Smooth muscle cell (in vitro differentiated cells): ENCODE measurements around the gene NQO2. TPM values are rescaled to one million over a fixed set of nuclear protein-coding genes. Genes with fewer than 3 reads are reported as not detected.

Source experiments
- DNase-seq: peaks from one replicate; lab custom pipeline; 2025; ENCODE audit not compliant: unreplicated experiment; lab: John Stamatoyannopoulos, UW
- H2AFZ ChIP-seq: fragments of 200-600 bp; sonication (generic); 2 replicates; pipeline ENCODE4 v1.6.0; 2016; ENCODE audit warnings: antibody characterized with exemption, low read depth, mild to moderate bottlenecking
- H3F3A ChIP-seq: fragments of 200-600 bp; sonication (generic); 2 replicates; pipeline ENCODE4 v1.6.0; 2017; ENCODE audit warnings: antibody characterized with exemption, low read depth
- H3K27ac ChIP-seq: fragments of 200-600 bp; sonication (generic); 2 replicates; pipeline ENCODE4 v1.5.1; 2016; ENCODE audit warnings: low read depth, mild to moderate bottlenecking
- H3K27me3 ChIP-seq: fragments of 200-600 bp; sonication (generic); 2 replicates; pipeline ENCODE4 v1.6.1; 2016; ENCODE audit warnings: low read depth, mild to moderate bottlenecking
- H3K36me3 ChIP-seq: fragments of 200-600 bp; sonication (generic); 2 replicates; pipeline ENCODE4 v1.5.1; 2016; ENCODE audit warnings: low read depth
- H3K4me1 ChIP-seq: fragments of 200-600 bp; sonication (generic); 2 replicates; pipeline ENCODE4 v1.5.1; 2016; ENCODE audit warnings: low read depth
- H3K4me2 ChIP-seq: fragments of 200-600 bp; sonication (generic); 2 replicates; pipeline ENCODE4 v1.6.0; 2016; ENCODE audit warnings: mild to moderate bottlenecking
- H3K4me3 ChIP-seq: fragments of 200-600 bp; sonication (generic); 2 replicates; pipeline ENCODE4 v1.5.1; 2016; ENCODE audit warnings: mild to moderate bottlenecking
- H3K79me2 ChIP-seq: fragments of 200-600 bp; sonication (generic); 2 replicates; pipeline ENCODE4 v1.6.0; 2016; ENCODE audit warnings: low read depth, mild to moderate bottlenecking
- H3K9ac ChIP-seq: fragments of 200-600 bp; sonication (generic); 2 replicates; pipeline ENCODE4 v1.6.0; 2016; ENCODE audit warnings: low read depth
- H3K9me3 ChIP-seq: fragments of 200-600 bp; sonication (generic); replicated peaks from 2 replicates; pipeline ENCODE4 v1.5.1; 2016; ENCODE audit warnings: low read depth
- H4K20me1 ChIP-seq: fragments of 200-600 bp; sonication (generic); 2 replicates; pipeline ENCODE4 v1.6.0; 2016; ENCODE audit warnings: low read depth
- WGBS: methylation state at CpG from one replicate; pipeline ENCODE4 v1.1.7; 2016; ENCODE audit warnings: low lambda C conversion rate; 5-methylcytosine and 5-hydroxymethylcytosine counted together
- polyA plus RNA-seq: library from polyadenylated mRNA; unstranded; fragments of >200 nt; fragmentation: Nextera tagmentation; extraction: Ambion mirVana; gene quantifications from 2 replicates; pipeline ENCODE4 v1.2.1, GENCODE V29; 2016
- total RNA-seq: library from RNA; depleted of rRNA; stranded (reverse); fragments of >200 nt; gene quantifications from 2 replicates; pipeline ENCODE4 v1.2.3, GENCODE V29; 2014
- TF ChIP-seq, protein P1 (sequence below): fragments of 200-600 bp; sonication (generic); IDR thresholded peaks from 2 replicates; pipeline ENCODE4 v1.5.1; 2017; ENCODE audit warnings: borderline replicate concordance, mild to moderate bottlenecking, antibody characterized with exemption; ENCODE audit not compliant: insufficient read depth, poor library complexity, severe bottlenecking

NQO2 gene
- total and polyA plus RNA-seq, 2 experiments from 2014 or later, result 12.9 to 49.0 TPM

DNA sequence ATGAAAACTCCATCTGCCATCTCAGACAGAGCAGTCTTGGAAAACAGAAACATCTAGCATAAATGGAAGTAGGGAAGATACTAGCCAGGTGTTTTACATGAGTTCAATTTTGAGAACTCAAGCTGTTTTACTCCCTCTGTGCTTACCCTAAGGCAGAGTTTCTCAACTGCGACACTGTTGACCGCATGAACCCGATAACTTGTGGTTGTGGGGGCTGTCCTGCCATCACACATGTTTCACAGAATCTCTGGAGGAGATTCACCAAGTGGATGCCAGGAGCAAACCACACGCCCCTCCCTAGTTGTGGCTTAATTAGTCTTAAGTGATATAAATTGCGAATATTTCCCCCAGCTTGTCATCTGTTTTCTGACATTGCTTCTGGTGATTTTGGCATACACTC, 26.0 kb upstream of the NQO2 start:
- Histone ChIP-seq H3K4me1 (peaks cover 21% of the 10 kb centered on the region), H3K27ac (no peak overlapping the region), H3K9me3 (no peaks in the 10 kb centered on the region), H3K79me2 (peaks cover 9% of the 10 kb centered on the region), H3K27me3 (no peaks in the 10 kb centered on the region), H3K36me3 (no peaks in the 10 kb centered on the region), H2AFZ (no peak overlapping the region), H3K4me3 (no peak overlapping the region), H3K4me2 (no peak overlapping the region), H3K9ac (no peak overlapping the region), H4K20me1 (no peaks in the 10 kb centered on the region), H3F3A (peaks cover 24% of the 10 kb centered on the region)
- DNase-seq, result no peak
- TF ChIP-seq, protein P1, sequence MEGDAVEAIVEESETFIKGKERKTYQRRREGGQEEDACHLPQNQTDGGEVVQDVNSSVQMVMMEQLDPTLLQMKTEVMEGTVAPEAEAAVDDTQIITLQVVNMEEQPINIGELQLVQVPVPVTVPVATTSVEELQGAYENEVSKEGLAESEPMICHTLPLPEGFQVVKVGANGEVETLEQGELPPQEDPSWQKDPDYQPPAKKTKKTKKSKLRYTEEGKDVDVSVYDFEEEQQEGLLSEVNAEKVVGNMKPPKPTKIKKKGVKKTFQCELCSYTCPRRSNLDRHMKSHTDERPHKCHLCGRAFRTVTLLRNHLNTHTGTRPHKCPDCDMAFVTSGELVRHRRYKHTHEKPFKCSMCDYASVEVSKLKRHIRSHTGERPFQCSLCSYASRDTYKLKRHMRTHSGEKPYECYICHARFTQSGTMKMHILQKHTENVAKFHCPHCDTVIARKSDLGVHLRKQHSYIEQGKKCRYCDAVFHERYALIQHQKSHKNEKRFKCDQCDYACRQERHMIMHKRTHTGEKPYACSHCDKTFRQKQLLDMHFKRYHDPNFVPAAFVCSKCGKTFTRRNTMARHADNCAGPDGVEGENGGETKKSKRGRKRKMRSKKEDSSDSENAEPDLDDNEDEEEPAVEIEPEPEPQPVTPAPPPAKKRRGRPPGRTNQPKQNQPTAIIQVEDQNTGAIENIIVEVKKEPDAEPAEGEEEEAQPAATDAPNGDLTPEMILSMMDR, result no peak
- 87% methylated on average over 5 of the region's 5 CpGs for WGBS

DNA sequence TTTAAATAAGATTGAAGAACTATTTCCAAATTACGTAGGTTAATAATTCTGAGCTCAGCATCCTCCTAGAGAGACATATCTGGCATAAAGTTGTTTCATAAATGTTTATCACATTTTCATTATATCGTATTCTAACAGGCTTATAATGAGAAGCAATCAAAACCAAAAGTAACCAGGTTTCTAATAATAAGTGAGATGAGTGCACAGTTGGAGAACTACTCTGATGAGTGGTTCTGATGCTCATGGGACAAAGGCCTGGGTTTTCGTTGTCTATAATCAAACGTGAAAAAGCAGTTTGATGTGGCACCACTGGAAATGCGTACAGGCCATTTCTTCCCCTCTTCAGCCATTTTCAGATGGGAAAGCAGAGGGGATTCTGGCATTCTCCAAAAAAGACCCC, 23.6 kb upstream of the NQO2 start:
- 97% methylated on average over 5 of the region's 5 CpGs for WGBS
- Histone ChIP-seq H3K4me1 (peaks cover 6% of the 10 kb centered on the region), H3K27ac (no peak overlapping the region), H3K4me3 (no peak overlapping the region), H3K79me2 (peaks cover 5% of the 10 kb centered on the region), H3K36me3 (no peaks in the 10 kb centered on the region), H3K27me3 (no peaks in the 10 kb centered on the region), H3K9ac (no peak overlapping the region), H3F3A (peaks cover 16% of the 10 kb centered on the region), H3K4me2 (no peak overlapping the region), H3K9me3 (no peaks in the 10 kb centered on the region), H4K20me1 (no peaks in the 10 kb centered on the region), H2AFZ (no peak overlapping the region)
- TF ChIP-seq, protein P1, result no peak
- no peak for DNase-seq

DNA sequence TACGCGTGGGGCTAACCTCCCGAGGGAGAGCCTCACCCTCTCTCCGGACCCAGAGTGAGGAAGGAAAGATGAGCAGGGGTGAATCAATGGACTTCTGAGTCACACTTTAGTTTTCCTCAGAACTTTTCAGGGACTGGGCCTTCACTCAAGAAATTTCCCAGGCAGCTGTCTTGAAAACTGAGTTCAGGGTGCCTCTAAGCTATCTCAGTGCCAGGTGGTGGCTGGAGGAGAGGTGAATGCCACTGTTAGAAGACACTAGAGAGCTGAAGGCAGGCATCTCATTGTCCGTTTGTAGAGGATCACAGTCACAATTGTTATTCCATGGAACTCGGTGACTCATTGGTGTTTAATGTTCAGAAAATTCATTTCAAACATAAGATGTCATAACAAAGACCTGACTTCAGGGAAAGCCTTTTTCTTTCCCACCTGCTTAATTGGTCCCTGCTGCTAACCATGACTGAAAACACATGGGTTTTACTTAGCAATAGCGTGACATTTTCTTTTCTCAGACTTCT, 23.1 kb upstream of the NQO2 start:
- Histone ChIP-seq H3K27me3 (no peaks in the 10 kb centered on the region), H2AFZ (peak overlapping the region; percentile 65), H3K9me3 (no peaks in the 10 kb centered on the region), H3K36me3 (no peaks in the 10 kb centered on the region), H3K79me2 (peaks cover 5% of the 10 kb centered on the region), H3K27ac (peak overlapping the region; percentile 26), H3K4me3 (no peak overlapping the region), H3F3A (peaks cover 16% of the 10 kb centered on the region), H4K20me1 (no peaks in the 10 kb centered on the region), H3K4me1 (peaks cover 6% of the 10 kb centered on the region), H3K9ac (no peak overlapping the region), H3K4me2 (peak overlapping the region; percentile 33)
- TF ChIP-seq, protein P1, result no peak
- DNase-seq, result no peak
- 62% methylated on average over 7 of the region's 7 CpGs for WGBS

DNA sequence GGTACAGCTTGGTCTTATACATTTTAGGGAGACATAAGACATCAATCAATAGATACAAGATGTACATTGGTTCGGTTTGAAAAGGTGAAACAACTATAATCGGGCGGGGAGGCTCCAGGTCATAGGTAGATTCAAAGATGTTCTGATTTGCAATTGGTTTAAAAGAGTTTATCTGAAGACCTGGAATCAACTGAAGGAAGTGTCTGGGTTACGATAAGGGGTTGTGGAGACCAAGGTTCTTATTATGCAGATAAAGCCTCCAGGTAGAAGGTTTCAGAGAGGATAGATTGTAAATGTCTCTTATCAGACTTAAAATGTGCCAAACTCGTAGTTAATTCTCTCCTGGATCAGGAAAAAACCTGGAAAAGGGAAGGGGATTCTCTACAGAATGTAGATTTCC, 22.4 kb upstream of the NQO2 start:
- Histone ChIP-seq H2AFZ (no peak overlapping the region), H3K9me3 (no peaks in the 10 kb centered on the region), H3K4me3 (no peak overlapping the region), H3K4me1 (peaks cover 3% of the 10 kb centered on the region), H3K27me3 (no peaks in the 10 kb centered on the region), H3K79me2 (peaks cover 5% of the 10 kb centered on the region), H3K4me2 (no peak overlapping the region), H4K20me1 (no peaks in the 10 kb centered on the region), H3K9ac (no peak overlapping the region), H3F3A (peaks cover 14% of the 10 kb centered on the region), H3K27ac (no peak overlapping the region), H3K36me3 (no peaks in the 10 kb centered on the region)
- no peak for DNase-seq
- 91% methylated on average over 5 of the region's 5 CpGs for WGBS
- TF ChIP-seq, protein P1, result no peak
